HEK293T (cell line): ENCODE results near the gene NOCT.

Experiments
- FOXA1 ChIP-seq: fragments of 450-650 bp; IDR thresholded peaks from 2 replicates; pipeline ENCODE4 v1.6.1; 2016; ENCODE audit warnings: mild to moderate bottlenecking
- FOXK2 ChIP-seq: fragments of 450-650 bp; IDR thresholded peaks from 2 replicates; pipeline ENCODE4 v1.6.1; 2016; ENCODE audit warnings: mild to moderate bottlenecking
- NFRKB ChIP-seq: fragments of 450-650 bp; IDR thresholded peaks from 2 replicates; pipeline ENCODE4 v1.6.1; 2016; ENCODE audit warnings: mild to moderate bottlenecking, moderate library complexity
- SUZ12 ChIP-seq: fragments of 450-650 bp; IDR thresholded peaks from 2 replicates; pipeline ENCODE4 v1.6.1; 2016; ENCODE audit warnings: mild to moderate bottlenecking

DNA sequence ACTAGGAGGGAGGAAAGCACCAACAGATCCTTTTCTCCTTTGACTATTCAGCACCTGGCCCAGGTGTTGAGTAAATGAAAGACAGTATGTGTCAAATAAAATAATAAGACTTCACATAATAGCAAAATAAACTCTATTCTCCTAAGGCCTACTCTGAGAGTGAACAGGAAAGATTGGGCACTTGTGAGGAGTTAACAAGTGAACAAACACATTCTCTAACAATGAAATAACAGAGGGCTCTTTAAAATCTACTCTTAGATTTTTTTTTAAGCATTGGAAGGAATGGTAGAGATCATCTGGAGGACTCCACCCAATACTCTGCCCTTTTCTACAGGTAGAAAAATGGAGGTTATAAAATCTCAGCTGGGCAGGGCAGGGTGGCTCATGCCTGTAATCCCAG lies 39.1 kb upstream of the NOCT start:
- TF ChIP-seq SUZ12 (no peak), FOXK2 (no peak), NFRKB (no peak), FOXA1 (no peak)
